Bladder microvascular endothelial cell (primary cell): Measurements from ENCODE around the gene ZBTB45. TPM values are rescaled to one million over a fixed set of nuclear protein-coding genes. Genes with fewer than 3 reads are reported as not detected.

Experiments
- total RNA-seq: library from RNA; depleted of rRNA; stranded (reverse); fragments of >200 nt; gene quantifications from 2 replicates; pipeline ENCODE4 v1.2.3, GENCODE V29; 2014

Gene ZBTB45
- total RNA-seq: 4.4 and 6.9 TPM in 2 replicates

GRCh38 chr19:58519355-58520256, at the start of gene ZBTB45:
Gene ZBTB45, minus strand, starts transcription at chr19:58519810. Its CDS starts 2,137 bp downstream, at chr19:58517673.

GRCh38 chr19:58558066-58558622, 38.5 kb upstream of the ZBTB45 start, which contains the start of gene UBE2M:
Gene UBE2M, minus strand, starts transcription at chr19:58558611. Its CDS starts 230 bp downstream, at chr19:58558381.

DNA sequence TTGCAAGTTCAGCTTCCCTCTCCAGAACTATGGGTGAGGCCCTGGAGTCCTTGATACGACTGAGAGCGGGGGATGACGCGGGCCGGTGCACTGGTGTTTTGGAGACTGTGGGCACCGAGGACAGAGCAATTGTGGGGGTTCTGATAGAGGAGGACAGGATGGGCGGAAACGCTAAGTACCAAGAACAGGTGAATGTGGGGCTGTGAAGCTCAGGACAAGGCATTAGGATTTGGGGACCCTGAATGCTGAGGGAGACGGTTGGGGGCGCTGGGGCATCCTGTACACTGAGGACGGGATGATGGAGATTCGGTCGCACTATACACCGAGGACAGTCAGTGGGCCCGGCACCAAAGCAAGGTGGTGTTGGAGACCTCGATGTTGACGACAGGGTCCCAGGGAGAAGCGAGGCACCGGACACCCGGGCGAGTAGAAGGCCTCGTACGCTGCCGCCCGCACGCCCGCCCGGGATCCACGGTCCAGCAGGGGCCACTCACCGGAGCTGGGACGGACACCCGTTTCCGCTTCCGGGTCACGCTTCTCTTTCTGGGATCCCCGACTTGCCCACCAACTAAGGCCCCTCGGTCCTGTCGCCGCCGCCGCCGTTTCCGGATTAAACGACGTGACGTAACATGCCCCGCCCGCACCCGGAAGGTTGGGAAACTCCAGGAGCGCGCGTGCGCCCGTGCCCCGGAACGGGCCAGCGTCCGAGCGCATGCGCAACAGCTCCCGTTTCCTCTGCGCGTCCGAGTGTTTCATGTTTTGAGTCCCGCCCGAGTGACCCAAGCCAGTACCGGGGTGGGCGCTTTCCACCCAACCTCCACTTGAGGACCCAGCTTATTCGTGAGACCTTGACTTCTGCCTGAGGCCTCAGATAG, 35.1 kb upstream of the ZBTB45 start, which contains the start of gene CHMP2A:
TSS of gene CHMP2A (minus strand) at position 612 of the 875 bp plus-strand sequence. CDS start 893 bp downstream, outside the sequence.

DNA sequence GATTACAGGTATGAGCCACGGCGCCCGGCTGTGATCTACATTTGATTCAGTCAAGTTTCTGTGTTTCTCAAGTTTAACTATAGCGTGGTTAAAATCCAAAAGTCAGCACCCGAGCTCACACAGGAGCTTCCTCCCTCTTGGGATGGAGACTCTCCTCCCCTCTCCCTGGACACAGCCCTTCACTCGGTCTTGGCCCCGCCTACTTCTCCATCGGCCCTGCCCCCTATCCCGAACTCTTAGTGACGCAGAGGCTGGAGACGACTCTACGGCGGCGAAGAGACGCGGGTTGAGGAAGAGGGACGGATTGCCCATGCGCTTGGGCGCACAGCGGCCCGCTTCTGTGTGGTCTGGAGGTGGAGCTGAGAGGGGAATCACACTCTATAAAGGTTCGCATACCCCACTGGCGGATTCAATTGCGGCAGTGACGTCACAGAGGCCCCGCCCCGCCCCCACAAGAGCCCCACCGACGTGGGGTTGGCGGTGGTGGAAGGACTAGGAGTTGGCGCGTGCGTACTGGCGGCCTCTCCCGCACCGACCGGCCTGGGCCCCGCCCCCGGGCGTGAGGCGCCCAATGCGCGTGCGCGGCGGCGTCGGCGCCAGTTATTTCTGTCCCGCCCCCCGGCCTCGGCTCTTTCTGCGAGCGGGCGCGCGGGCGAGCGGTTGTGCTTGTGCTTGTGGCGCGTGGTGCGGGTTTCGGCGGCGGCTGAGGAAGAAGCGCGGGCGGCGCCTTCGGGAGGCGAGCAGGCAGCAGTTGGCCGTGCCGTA, 24.4 kb upstream of the ZBTB45 start, which contains the start of gene TRIM28:
TSS of gene TRIM28 (plus strand) at position 239 of the 765 bp plus-strand sequence. CDS start 694 bp downstream, outside the sequence.

GRCh38 chr19:58511353-58512208, 8.0 kb downstream of the ZBTB45 start, which contains the start of gene SLC27A5:
Gene SLC27A5, minus strand, starts transcription at chr19:58511992. Its CDS starts 37 bp downstream, at chr19:58511955.

DNA sequence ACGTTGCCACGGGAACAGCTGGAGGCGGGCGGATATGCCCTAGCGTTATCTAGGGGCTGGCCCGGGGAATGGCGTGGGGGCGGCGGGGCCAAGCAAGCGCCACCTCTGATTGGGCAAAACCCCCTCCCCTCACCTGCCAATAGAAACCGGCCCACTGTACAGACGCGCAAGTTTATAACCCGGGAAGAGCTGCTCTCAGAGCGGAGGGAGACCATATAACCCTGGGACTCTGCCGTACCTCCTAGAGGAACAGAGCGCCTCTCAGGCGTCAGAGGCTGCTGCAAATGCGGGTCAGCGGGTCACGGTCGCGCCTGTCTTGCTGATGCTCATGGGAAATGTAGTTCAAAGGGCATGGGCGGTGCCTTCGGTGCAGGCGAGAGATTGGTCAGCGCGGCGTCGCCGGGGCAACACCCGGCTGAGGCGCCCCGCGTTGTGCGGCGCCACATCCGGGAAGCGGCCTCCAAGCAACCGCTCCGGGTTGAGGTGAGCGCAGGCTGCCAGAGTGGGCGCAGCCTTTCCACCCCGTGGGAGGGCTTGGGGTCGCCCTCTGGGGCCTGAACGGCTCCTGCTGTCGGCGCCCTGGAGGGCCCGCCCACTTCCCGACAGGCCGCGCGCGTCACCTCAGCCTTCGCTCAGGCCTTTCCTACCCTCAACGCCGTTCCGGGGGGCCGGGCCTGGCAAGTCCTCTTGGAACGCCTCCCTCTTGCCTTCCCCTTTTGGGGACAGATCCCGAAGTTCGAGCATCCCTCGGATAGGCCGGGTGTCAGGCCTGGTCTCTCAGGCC, 43.7 kb downstream of the ZBTB45 start, which contains the start of gene ZNF446:
TSS of gene ZNF446 (plus strand) at position 639 of the 784 bp plus-strand sequence. CDS start 867 bp downstream, outside the sequence.

DNA sequence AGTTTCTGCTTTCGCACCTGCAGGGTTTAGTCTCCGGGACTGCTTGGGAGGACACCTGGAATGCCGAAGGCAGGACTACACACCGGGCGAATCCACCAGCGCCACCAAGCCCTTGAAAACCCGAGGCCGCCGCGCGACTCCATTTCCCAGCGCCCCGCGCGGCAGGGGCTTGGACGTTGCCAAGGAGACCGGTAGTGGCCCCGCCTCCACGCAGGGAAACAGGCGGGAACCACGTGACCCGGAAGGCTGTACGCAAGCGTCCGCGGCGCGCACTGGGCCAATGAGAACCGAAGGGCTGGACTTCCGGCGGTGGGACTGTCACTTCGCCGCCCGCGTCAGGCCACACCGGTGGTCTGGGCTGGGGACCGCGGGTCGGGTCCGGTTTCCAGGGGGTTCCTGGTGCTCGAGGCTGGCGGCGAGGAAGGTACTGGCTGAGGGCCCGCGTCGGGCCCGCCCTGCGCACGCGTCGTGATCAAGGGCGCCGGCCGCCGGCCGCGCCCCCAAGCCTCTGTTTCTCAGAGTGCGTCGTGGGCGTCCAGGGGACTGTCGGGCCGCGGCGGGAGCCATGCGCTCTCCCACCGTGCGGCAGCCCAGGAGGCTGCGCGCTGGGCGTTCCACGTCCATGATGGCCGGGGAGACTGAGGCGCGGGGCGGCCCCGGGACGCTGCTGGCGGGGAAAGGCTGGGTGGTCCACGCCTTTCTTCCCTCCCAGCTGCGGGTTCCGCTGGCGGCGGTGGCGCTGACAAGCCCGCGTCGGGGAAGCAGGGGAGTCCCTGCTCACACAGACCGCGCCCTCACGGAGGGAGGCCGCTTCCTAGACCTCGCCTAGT, 52.6 kb downstream of the ZBTB45 start, which contains the start of gene ZNF324:
TSS of gene ZNF324 (plus strand) at position 321 of the 830 bp plus-strand sequence. CDS start 2,106 bp downstream, outside the sequence.

Other genes starting within 250 kb of the ZBTB45 start
- 2.6 and 5.2 TPM in 2 replicates for gene ZNF8, start 240.9 kb downstream of the ZBTB45 start, total RNA-seq
- 17.0 and 32.5 TPM in 2 replicates for gene ERVK3-1, start 214.4 kb downstream of the ZBTB45 start, total RNA-seq
- 1.3 and 3.3 TPM in 2 replicates for gene ZSCAN22, start 192.8 kb downstream of the ZBTB45 start, total RNA-seq
- gene A1BG, start 166.3 kb downstream of the ZBTB45 start, total RNA-seq: 2.5 and 2.9 TPM in 2 replicates
- 0.81 and 1.6 TPM in 2 replicates for gene ZNF497, start 157.1 kb downstream of the ZBTB45 start, total RNA-seq
- gene ZNF837, start 138.8 kb downstream of the ZBTB45 start, total RNA-seq: 1.2 and 1.9 TPM in 2 replicates
- gene RPS5, start 132.5 kb downstream of the ZBTB45 start, total RNA-seq: 1,823 and 2,576 TPM in 2 replicates
- gene RNF225, start 124.2 kb downstream of the ZBTB45 start, total RNA-seq: not detected in 2 replicates
- gene ZNF584, start 111.2 kb downstream of the ZBTB45 start, total RNA-seq: 7.6 and 11.8 TPM in 2 replicates
- gene ZNF132, start 79.7 kb downstream of the ZBTB45 start, total RNA-seq: 3.7 and 6.3 TPM in 2 replicates
- gene ZNF324B, start 68.2 kb downstream of the ZBTB45 start, total RNA-seq: 5.2 and 10.5 TPM in 2 replicates
- gene ZNF324, start 52.7 kb downstream of the ZBTB45 start, total RNA-seq: 7.6 and 11.2 TPM in 2 replicates
- 3.5 and 3.9 TPM in 2 replicates for gene ZNF446, start 43.5 kb downstream of the ZBTB45 start, total RNA-seq
- gene SLC27A5, start 7.8 kb downstream of the ZBTB45 start, total RNA-seq: 5.9 and 11.2 TPM in 2 replicates
- gene TRIM28, start 24.3 kb upstream of the ZBTB45 start, total RNA-seq: 287 and 532 TPM in 2 replicates
- 102 and 110 TPM in 2 replicates for gene CHMP2A, start 35.3 kb upstream of the ZBTB45 start, total RNA-seq
- 61.0 and 79.7 TPM in 2 replicates for gene UBE2M, start 38.8 kb upstream of the ZBTB45 start, total RNA-seq
- 5.8 and 11.1 TPM in 2 replicates for gene MZF1, start 53.5 kb upstream of the ZBTB45 start, total RNA-seq